Skeletal muscle tissue (tissue), 4 donors: ENCODE data around the gene ATP13A5. TPM values are rescaled to one million over a fixed set of nuclear protein-coding genes. Genes with fewer than 3 reads are reported as not detected.

Experiments
- H3K27ac ChIP-seq: one replicate; pipeline ENCODE4 v1.7.0; 2013; ENCODE audit warnings: mild to moderate bottlenecking, low read depth, low read length, inconsistent platforms
- H3K27me3 ChIP-seq, 3 donors: one replicate each; pipeline ENCODE4 v1.7.0; 2013; ENCODE audit warnings: low read length in 3 of 3; ENCODE audit not compliant: control insufficient read depth in 3 of 3, insufficient read depth in 3 of 3
- H3K36me3 ChIP-seq, 3 donors: one replicate each; pipeline ENCODE4 v1.7.0; 2013; ENCODE audit warnings: low read length in 3 of 3; ENCODE audit not compliant: control insufficient read depth in 3 of 3, insufficient read depth in 3 of 3
- H3K4me1 ChIP-seq, 3 donors: one replicate each; pipeline ENCODE4 v1.7.0; 2013; ENCODE audit warnings: low read length in 3 of 3, mild to moderate bottlenecking in 3 of 3; ENCODE audit not compliant: control insufficient read depth in 3 of 3, insufficient read depth in 3 of 3
- H3K4me3 ChIP-seq, 3 donors: one replicate each; pipeline ENCODE4 v1.7.0; 2013; ENCODE audit warnings: low read length in 3 of 3
- H3K9ac ChIP-seq, 3 donors: one replicate each; pipeline ENCODE4 v1.7.0; 2013; ENCODE audit warnings: low read length in 3 of 3, mild to moderate bottlenecking in 3 of 3, moderate library complexity in 2 of 3, low read depth in 1 of 3
- H3K9me3 ChIP-seq, 3 donors: one replicate each; pipeline ENCODE4 v1.7.0; 2013; ENCODE audit warnings: low read length in 3 of 3; ENCODE audit not compliant: control insufficient read depth in 3 of 3
- total RNA-seq: library from RNA; depleted of rRNA; stranded (reverse); fragments of >200 nt; gene quantifications from one replicate; pipeline ENCODE4 v1.2.3, GENCODE V29; 2014
- donor health status: Osteomylitis.

ATP13A5 gene
- total RNA-seq, 1 donor from 2014 or later, result not detected

DNA sequence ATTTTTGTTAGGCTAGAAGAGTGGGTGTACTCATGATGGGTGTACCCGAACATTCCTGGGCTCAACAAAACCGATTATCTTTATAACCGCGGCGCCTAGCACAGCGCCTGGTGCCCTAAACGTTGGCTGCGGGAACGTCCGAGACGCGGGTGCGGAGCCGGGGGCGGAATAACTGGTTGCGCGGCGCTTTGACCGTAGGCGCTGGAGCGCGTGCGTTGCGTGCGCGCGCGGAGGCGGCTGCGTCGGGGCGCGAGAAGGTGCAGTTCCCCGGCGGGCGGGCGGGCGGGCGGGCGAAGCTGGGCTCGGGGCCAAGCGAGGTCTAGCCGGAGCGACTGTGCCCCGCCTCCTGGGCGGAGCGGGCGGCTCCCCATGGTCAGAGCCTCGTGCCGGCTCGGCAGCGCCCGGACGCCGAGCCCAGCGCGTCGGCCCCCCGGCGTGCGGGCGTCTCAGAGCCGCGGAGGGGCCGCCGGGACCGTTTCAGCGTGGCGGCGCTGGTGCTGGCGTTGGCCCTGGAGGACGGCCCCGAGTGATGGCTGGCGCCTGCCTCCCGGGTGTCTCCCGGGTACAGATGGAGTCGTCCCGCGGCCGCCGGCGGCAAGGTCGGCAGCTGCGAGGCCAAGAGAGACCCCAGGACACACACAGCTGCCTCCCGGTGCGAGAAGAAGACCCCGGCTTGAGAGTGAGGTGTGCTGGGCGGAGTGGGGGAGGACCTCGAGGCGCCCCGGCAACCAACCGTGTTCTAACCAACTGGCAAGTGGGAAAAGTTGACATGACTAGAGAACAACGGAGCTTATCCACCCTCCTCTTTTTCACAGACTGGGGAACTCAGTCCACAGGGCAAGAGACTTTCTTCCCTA, 137.5 kb downstream of the ATP13A5 start, which contains the start of gene PLAAT1:
TSS of gene PLAAT1 (plus strand) at position 373 of the 857 bp plus-strand sequence. CDS start 14,429 bp downstream, outside the sequence.
- no peaks in the 10 kb centered on the region for H3K36me3 ChIP-seq
- peak within 1 kb of the TSS; percentile 93 for H3K27ac ChIP-seq
- no peaks in the 10 kb centered on the region for H3K27me3 ChIP-seq
- H3K9ac ChIP-seq, result peak within 1 kb of the TSS; percentile 86 to 94 (median 92)
- H3K4me3 ChIP-seq, result peak within 1 kb of the TSS; percentile 76 to 84 (median 80)
- peaks cover 6 to 19% (median 13%) of the 10 kb centered on the region in 3 donors for H3K4me1 ChIP-seq
- no peaks in the 10 kb centered on the region for H3K9me3 ChIP-seq

DNA sequence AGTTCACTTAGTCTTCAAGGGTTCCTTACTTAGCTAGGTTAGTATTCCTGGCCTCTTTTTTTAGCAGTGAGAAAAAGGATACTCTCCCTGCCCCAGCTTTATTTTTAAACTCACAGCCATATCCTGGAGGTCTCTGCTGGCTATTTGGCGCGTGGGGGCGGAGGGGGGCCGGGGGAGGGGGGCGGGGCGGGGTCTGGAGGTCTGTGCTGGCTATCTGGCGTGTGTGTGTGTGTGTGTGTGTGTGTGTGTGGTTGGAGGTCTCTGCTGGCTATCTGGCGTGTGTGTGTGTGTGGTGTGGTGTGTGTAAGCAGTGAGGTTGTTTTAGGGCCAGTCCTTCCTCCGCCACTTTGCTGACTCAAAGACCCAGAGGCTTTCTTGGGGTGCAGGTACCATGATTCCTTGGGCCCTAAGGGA, 138.1 kb downstream of the ATP13A5 start:
- Histone ChIP-seq H3K9ac (peak overlapping the region; percentile 86 to 94 (median 92)), H3K9me3 (no peaks in the 10 kb centered on the region), H3K27ac (peak overlapping the region; percentile 93), H3K36me3 (no peaks in the 10 kb centered on the region), H3K4me1 (peaks cover 6 to 19% (median 13%) of the 10 kb centered on the region in 3 donors), H3K27me3 (no peaks in the 10 kb centered on the region), H3K4me3 (peak overlapping the region; percentile 76 to 84 (median 80))

DNA sequence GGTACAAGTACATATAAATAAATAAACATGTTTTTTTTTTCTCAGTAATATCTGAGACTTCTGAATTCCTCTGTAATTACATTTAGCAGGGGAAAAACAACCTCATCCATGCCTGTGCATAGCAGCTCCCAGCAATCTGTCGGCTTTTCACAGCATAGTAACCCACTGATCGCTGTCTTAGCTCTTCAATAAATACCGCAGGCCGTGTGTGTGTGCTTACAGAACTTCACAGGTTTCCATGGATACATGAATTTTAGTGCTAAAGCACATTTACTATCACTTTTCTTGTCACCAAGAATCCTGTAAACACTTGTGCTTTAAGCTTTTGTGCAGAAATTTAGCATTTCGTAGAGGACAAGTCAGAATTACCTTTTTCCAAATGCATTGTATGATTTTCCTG, 141.5 kb downstream of the ATP13A5 start:
- H3K9ac ChIP-seq, result no peak overlapping the region
- no peaks in the 10 kb centered on the region for H3K27me3 ChIP-seq
- H3K9me3 ChIP-seq, result no peaks in the 10 kb centered on the region
- H3K4me3 ChIP-seq, result no peak overlapping the region
- no peak overlapping the region for H3K27ac ChIP-seq
- peaks cover 5 to 8% (median 6%) of the 10 kb centered on the region in 3 donors for H3K4me1 ChIP-seq
- H3K36me3 ChIP-seq, result no peaks in the 10 kb centered on the region

DNA sequence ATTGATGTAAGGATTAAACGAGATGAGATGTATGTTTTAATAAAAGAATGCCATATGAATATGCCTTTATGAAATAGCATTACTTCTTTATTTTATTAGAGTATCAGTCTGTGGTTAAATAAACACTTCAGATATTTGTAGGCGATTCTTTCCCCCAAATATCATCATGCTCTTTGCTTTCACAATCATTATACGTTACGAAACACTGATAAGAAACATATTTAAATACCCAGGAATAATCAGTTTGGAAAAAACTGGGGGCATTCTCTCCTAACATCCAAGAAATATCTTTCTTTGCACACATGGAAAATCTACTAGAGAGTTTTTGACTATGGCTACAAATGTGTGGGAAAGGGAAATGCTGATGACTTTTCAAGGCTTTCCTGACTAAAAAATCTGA, 142.0 kb downstream of the ATP13A5 start:
- Histone ChIP-seq H3K27me3 (no peaks in the 10 kb centered on the region), H3K4me3 (no peak overlapping the region), H3K9me3 (no peaks in the 10 kb centered on the region), H3K9ac (no peak overlapping the region), H3K36me3 (no peaks in the 10 kb centered on the region), H3K27ac (no peak overlapping the region), H3K4me1 (peaks cover 3 to 8% (median 4%) of the 10 kb centered on the region in 3 donors)

DNA sequence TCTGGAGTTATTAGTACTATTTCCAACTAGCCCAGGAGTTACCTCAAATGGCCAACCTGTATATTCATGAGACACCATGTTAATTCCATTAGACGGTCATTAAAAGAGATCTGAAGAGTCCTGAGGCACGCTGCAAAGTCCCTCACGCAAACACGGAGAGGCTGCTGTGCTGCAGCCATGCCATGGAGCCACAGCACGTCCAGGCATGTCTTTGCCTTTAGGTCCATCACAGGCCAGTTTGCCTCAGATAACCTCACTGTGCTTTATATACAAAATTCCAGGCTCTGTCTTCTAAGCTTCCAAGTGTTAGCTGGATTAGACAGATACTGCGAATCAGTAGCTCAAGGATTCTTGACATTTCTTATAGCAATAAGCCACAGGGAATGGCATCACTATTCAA, 147.4 kb downstream of the ATP13A5 start:
- peaks cover 0 to 5% (median 0%) of the 10 kb centered on the region in 3 donors for H3K4me1 ChIP-seq
- H3K36me3 ChIP-seq, result no peaks in the 10 kb centered on the region
- no peak overlapping the region for H3K9ac ChIP-seq
- no peak overlapping the region for H3K27ac ChIP-seq
- H3K4me3 ChIP-seq, result no peak overlapping the region
- no peaks in the 10 kb centered on the region for H3K9me3 ChIP-seq
- H3K27me3 ChIP-seq, result peaks cover 0 to 3% (median 0%) of the 10 kb centered on the region in 3 donors

DNA sequence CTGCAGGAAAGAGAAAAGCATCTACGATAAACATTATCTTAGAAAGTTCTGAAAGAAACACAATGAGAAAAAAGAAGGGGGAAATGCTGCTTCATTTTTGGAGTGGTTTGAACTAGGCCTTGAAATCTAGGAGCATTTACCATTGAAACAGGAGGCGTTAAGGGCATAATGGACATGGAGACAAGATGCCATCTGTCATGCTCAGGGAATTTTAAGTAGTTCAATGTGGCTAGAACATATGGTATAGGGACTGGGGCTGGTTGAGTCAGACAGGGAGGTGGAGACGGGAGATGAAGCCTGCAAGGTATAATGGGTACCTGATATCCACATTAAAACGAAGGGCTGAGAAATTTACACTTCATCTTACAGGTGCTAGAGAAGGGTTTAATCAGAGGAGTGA, 147.9 kb downstream of the ATP13A5 start:
- Histone ChIP-seq H3K36me3 (no peaks in the 10 kb centered on the region), H3K9ac (no peak overlapping the region), H3K4me3 (no peak overlapping the region), H3K9me3 (no peaks in the 10 kb centered on the region), H3K27ac (no peak overlapping the region), H3K27me3 (peaks cover 0 to 3% (median 0%) of the 10 kb centered on the region in 3 donors), H3K4me1 (peaks cover 0 to 5% (median 0%) of the 10 kb centered on the region in 3 donors)

DNA sequence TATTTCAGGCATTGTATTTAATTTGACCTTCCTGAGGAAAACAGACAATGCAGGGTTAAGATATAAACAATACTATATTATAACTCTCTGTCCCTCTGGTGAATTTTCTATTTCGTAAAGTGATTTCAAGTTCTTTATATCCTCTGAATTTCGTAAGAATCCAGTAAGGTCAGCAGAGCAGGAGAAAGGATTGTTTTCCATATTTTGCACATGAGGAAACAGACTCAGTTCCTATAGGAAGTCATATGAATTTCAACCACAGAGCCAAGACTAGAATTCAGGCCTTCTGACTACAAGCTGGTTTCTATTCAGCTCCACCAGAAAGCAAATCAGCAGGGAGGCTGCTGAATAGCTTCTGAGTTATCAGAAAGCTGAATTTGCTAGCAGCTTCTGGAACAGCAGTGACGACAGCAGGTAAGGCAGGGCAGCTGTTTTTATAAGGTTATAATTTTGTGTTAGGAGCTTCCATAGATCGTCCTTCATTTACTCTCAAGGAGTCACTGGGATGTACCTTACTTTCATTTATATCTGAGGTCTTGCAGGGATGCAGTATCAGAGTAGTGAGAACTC, 148.6 kb downstream of the ATP13A5 start:
- no peaks in the 10 kb centered on the region for H3K36me3 ChIP-seq
- peaks cover 0 to 5% (median 0%) of the 10 kb centered on the region in 3 donors for H3K4me1 ChIP-seq
- H3K9me3 ChIP-seq, result no peaks in the 10 kb centered on the region
- no peak overlapping the region for H3K4me3 ChIP-seq
- H3K27me3 ChIP-seq, result peaks cover 0 to 3% (median 0%) of the 10 kb centered on the region in 3 donors
- no peak overlapping the region for H3K9ac ChIP-seq
- H3K27ac ChIP-seq, result no peak overlapping the region

DNA sequence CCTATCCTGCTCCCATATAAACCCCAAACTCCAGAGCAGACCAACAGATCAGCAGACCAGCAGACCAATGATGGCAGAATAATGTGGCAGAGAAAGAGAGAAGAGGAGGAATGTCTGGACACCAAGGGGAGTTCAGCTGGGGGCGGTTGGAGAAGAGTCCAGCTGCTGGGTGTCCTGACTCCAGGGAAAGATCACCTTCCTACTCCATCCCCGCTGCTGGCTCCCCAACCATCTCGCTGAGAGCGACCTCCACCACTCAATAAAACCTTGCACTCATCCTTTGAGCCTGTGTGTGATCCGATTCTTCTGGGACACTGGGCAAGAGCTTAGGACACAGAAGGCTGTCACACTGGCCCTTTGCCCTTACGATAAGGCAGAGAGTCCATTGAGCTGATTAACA, 150.3 kb downstream of the ATP13A5 start:
- Histone ChIP-seq H3K27ac (no peak overlapping the region), H3K4me3 (no peak overlapping the region), H3K9ac (no peak overlapping the region), H3K9me3 (no peaks in the 10 kb centered on the region), H3K27me3 (peaks cover 0 to 3% (median 0%) of the 10 kb centered on the region in 3 donors), H3K36me3 (no peaks in the 10 kb centered on the region), H3K4me1 (peaks cover 0 to 5% (median 0%) of the 10 kb centered on the region in 3 donors)

DNA sequence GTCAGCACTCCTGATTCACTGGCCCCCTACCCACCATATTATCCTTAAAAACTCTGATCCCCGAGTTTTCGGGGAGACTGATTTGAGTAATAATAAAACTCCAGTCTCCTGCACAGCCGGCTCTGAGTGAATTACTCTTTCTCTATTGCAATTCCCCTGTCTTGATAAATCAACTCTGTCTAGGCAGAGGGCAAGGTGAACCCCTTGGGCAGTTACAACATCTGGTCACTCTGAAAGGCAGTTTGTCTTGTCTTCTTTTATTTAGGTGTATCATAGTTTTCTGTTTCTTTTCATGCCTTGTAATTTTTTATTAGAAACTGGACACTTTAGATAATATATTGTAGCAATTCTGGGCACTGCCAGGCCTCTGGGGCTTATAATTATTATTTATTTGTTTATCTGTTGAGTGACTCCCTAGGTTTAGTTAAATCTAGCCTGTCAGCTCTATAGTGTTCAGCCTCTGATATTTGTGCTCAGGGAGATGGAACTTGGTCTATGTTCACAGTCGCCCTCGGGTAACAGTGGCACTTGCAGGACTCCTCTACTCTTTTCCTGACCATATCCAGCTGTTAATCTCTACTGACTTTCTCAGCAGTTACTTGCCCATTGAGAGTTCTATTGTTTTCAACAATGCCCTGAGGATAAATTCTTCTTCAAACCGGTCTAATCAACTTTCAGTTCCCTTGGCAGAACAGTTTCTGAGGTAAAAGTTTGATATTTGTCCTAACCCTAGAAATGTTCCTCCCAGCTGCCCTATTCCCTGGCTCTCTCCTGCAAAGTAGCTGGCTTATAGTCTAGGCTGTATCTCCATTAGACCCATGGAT, 153.0 kb downstream of the ATP13A5 start:
- Histone ChIP-seq H3K36me3 (no peaks in the 10 kb centered on the region), H3K27me3 (peaks cover 0 to 3% (median 0%) of the 10 kb centered on the region in 3 donors), H3K4me1 (peaks cover 0 to under 1% (median 0%) of the 10 kb centered on the region in 3 donors), H3K4me3 (no peak overlapping the region), H3K27ac (no peak overlapping the region), H3K9me3 (no peaks in the 10 kb centered on the region), H3K9ac (no peak overlapping the region)
